Endothelial cell of umbilical vein (primary cell): Measurements from ENCODE around the gene RBP5.

ENCODE experiments used
- CTCF ChIP-seq, 2 donors: IDR thresholded peaks; 1 replicate in 1 of 2; 2 replicates in 1 of 2; pipeline ENCODE4 v1.5.1; 2011; ENCODE audit warnings: low read length in 2 of 2, mild to moderate bottlenecking in 2 of 2, moderate library complexity in 2 of 2, control low read depth in 1 of 2, inconsistent platforms in 1 of 2, low read depth in 1 of 2; ENCODE audit not compliant: insufficient read depth in 1 of 2; ENCODE audit errors: extremely low read depth in 1 of 2
- EZH2 ChIP-seq: IDR thresholded peaks from 2 replicates; pipeline ENCODE4 v1.6.1; 2012; ENCODE audit warnings: borderline replicate concordance, low read depth, mild to moderate bottlenecking, moderate library complexity, low read length, inconsistent platforms; ENCODE audit not compliant: severe bottlenecking
- FOS ChIP-seq: IDR thresholded peaks from 2 replicates; pipeline ENCODE4 v1.6.1; 2011; ENCODE audit warnings: mild to moderate bottlenecking, low read length, moderate library complexity, borderline replicate concordance; ENCODE audit not compliant: insufficient read depth
- GATA2 ChIP-seq: IDR thresholded peaks from 2 replicates; pipeline ENCODE4 v1.7.0; 2011; ENCODE audit warnings: low read depth, mild to moderate bottlenecking, moderate library complexity, mixed read lengths, low read length; ENCODE audit not compliant: insufficient read length, insufficient read depth
- JUN ChIP-seq: IDR thresholded peaks from 2 replicates; pipeline ENCODE4 v1.6.1; 2011; ENCODE audit warnings: borderline replicate concordance, low read depth; ENCODE audit not compliant: insufficient read length, insufficient read depth
- MAX ChIP-seq: IDR thresholded peaks from 2 replicates; pipeline ENCODE4 v1.6.1; 2011; ENCODE audit not compliant: insufficient read depth, insufficient read length
- MYC ChIP-seq: IDR thresholded peaks from one replicate; pipeline ENCODE4 v1.6.1; 2011; ENCODE audit warnings: mild to moderate bottlenecking, low read depth, low read length
- POLR2A ChIP-seq: IDR thresholded peaks from 2 replicates; pipeline ENCODE4 v1.6.1; 2012; ENCODE audit warnings: low read depth, mild to moderate bottlenecking, control low read depth, low read length
- POLR2AphosphoS5 ChIP-seq: IDR thresholded peaks from 2 replicates; pipeline ENCODE4 v1.6.1; 2012; ENCODE audit warnings: low read depth, mild to moderate bottlenecking, control low read depth, low read length, moderate library complexity; ENCODE audit not compliant: insufficient read depth

GRCh38 chr12:7096979-7097378 lies 31.7 kb downstream of the RBP5 start:
- TF ChIP-seq CTCF (IDR thresholded peaks at IDR 0.05; ENCODE audit: extremely low read depth in 1 of 2, insufficient read depth in 1 of 2, low read depth in 1 of 2, low read length in 2 of 2) (no peak), FOS (no peak), POLR2A (no peak), POLR2AphosphoS5 (no peak), MAX (no peak), MYC (no peak), EZH2 (no peak), JUN (no peak), GATA2 (no peak)
